GM19240 (cell line): Measurements from ENCODE around the gene LSM11.

ENCODE experiments used
- DNase-seq: peaks from one replicate; pipeline ENCODE4 v3.0.0; 2011; ENCODE audit warnings: low spot score; ENCODE audit not compliant: insufficient read length

Gene LSM11

GRCh38 chr5:157732596-157733262 is 10.8 kb upstream of the LSM11 start:
- DNase-seq: no peak

- DNase-seq: no peak
Measured at GRCh38 chr5:157734436-157734835, 9.1 kb upstream of the LSM11 start.

- no peak for DNase-seq
Measured at GRCh38 chr5:157735991-157736390, 7.5 kb upstream of the LSM11 start.

GRCh38 chr5:157739388-157740228 is 3.9 kb upstream of the LSM11 start:
- DNase-seq: no peak

- DNase-seq: no peak
Measured at GRCh38 chr5:157740229-157740610, 3.3 kb upstream of the LSM11 start.

GRCh38 chr5:157741131-157741530 is 2.4 kb upstream of the LSM11 start:
- no peak for DNase-seq

- peak; percentile 19 for DNase-seq
Measured at GRCh38 chr5:157744051-157745011, 819 bp downstream of the LSM11 start.

- no peak for DNase-seq
Measured at GRCh38 chr5:157745041-157745456, 1.5 kb downstream of the LSM11 start.

- no peak for DNase-seq
Measured at GRCh38 chr5:157747173-157747740, 3.7 kb downstream of the LSM11 start.

GRCh38 chr5:157747766-157748700 is 4.5 kb downstream of the LSM11 start:
- no peak for DNase-seq

GRCh38 chr5:157748760-157749461 is 5.4 kb downstream of the LSM11 start:
- DNase-seq: no peak

GRCh38 chr5:157749462-157749799 is 5.9 kb downstream of the LSM11 start:
- DNase-seq: no peak

GRCh38 chr5:157750320-157750719 is 6.8 kb downstream of the LSM11 start:
- no peak for DNase-seq

- DNase-seq: no peak
Measured at GRCh38 chr5:157756122-157756521, 12.6 kb downstream of the LSM11 start.

GRCh38 chr5:157758706-157759105 is 15.2 kb downstream of the LSM11 start:
- no peak for DNase-seq

- DNase-seq: peak; percentile 35
Measured at GRCh38 chr5:157761690-157762621, 18.4 kb downstream of the LSM11 start.

GRCh38 chr5:157764531-157764930 is 21.0 kb downstream of the LSM11 start:
- no peak for DNase-seq

GRCh38 chr5:157766442-157766841 is 22.9 kb downstream of the LSM11 start:
- no peak for DNase-seq

- DNase-seq: no peak
Measured at GRCh38 chr5:157766902-157767301, 23.4 kb downstream of the LSM11 start.
